ENCODE results near the gene SPEF2.

DNA sequence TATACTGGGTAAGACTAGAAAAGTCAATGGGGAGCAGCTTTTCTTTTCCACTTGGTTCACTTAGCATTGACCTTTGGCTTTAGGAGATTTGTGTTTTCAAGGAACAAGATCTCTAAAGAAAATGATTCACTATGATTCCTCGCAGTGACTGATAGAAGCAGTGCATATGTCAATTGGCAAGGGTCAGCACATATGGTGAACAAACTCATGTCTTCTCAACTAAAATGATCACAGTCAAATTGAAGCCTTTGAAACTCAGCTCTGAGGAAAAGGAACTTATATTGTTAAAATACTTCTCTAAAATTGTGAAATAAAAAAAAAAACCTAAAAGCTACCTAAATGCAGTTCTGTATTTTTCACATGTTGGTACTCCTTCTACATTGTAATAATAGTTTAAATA is 195.9 kb downstream of the SPEF2 start:
- TF ChIP-seq GATA2 (IDR thresholded peaks at IDR 0.05; ENCODE audit: low read depth, low read length), result no peak
- TF ChIP-seq GATA3 (IDR thresholded peaks at IDR 0.05; ENCODE audit: low read depth, low read length), result no peak

Data from SH-SY5Y (cell line).